Daoy (cell line): ENCODE results near the gene MVD. TPM values are rescaled to one million over a fixed set of nuclear protein-coding genes. Genes with fewer than 3 reads are reported as not detected.

Experiments
- DNase-seq: peaks from one replicate; pipeline ENCODE4 v3.0.0-alpha.2; 2015; ENCODE audit warnings: low read depth
- total RNA-seq: library from RNA; depleted of rRNA; stranded (reverse); fragments of >200 nt; shearing (Covaris generic); gene quantifications from 2 replicates; pipeline ENCODE4 v1.2.3, GENCODE V29; 2014

The MVD gene
- total RNA-seq, 1 experiment from 2014 or later: 27.3 TPM

DNA sequence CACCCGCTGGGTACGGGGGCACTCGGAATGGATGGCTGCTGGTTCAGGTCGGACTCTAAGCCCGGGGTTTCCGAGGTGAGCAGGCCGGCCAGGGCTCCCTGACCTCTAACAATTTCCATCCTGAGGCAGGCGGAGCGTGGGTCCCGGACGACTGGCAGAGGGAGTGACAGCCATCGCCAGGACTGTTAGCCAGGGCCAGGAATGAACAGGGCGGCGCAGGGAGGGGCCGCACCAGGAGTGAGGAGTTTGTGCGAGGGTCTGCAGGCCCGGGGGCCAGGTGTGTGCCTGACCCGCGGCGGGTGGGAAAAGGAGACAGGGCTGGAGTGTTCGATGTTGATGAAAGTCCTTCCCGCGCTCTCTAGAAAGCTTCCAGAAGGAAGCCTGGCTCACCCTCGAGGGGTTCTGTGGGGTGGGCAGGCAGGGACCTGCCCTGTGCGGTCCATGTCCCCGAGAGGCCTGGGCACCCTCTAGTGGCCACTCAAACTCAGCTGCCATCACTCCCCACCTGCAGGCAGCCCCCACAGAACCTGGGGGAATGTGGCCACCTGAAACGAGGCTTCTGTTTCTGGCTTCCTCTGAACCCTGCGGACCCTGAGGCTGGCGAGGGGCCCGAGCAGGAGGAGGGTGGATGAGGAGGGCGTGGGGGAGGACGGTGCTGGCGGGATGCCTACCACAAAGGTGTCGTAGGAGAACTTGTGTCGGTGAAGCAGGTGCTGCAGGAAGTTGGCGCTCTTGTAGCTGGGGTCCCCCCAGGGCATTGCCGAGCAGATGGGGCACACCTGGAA is 35.1 kb upstream of the MVD start:
- DNase-seq: no peak

DNA sequence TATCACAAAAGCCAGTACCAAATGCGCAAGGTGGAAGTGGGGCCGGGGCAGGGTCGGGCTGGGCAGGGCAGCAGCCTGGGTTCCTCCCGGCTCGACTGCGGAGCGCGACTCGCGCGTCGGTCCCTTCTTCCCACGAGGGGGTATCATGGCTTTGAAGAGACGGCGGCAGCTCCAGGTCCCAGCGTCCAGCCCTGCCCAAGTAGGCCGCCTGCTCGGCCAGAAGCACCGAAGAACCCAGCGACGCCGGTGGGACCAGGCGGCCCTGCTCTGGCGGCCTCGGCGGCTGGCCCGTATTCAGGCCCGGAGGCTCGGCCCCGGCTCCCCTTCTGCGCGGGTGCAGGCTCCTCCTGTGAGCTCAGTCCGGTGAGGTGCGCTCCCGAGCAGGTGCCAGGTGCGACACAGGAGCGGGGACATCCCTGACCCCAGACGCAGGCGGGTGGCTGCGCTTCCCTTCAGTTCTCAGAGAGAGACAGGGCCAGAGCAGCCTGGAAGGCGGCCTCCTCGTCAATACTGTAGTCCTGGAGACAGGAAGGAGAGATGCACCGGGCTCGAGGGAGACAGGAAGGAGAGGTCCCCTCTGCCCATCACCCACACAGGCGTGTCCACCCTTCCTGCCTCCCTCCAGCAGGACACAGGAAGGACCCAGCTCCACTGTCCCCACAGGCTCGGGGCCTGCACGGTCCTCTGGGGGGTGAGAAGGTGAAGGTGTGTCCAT is 34.4 kb upstream of the MVD start:
- no peak for DNase-seq

DNA sequence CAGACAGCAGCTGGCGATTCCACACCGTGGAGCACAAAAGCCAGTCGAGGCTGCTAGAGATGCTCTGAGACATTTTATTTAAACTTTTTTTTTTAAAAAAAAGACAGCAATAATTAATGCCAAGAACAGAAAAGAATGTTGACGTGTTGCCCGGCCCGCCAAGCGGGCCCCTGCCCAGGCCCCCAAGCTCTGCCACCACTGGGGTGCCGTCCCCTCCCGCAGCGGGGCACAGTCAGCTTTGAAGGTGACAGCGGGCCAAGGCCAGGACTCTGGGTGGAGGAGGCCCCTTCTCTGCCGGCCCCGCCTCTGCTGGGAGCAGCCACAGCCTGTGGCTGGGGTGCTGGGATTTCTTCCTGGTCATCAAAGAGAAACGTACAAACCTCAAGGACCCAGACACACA is 33.5 kb upstream of the MVD start:
- DNase-seq: no peak

DNA sequence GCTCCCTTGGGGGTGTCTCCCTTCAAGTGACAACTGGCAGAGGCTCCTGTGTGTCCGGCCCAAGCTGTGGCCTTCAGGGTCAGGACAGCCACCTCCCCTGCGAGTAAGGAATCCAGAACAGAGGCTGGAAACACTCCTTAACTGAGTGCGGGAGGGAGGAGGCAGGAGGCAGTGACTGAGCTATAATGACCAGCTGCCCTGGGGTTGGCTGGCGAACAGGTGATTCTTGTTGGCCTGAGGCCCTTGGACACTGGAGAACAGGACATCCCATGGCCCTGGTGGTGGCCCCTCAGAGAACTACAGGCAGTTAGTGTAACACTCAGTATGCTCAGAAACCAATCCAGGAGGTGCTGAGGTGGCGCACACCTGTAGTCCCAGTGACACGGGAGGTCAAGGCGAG is 32.9 kb upstream of the MVD start:
- no peak for DNase-seq

DNA sequence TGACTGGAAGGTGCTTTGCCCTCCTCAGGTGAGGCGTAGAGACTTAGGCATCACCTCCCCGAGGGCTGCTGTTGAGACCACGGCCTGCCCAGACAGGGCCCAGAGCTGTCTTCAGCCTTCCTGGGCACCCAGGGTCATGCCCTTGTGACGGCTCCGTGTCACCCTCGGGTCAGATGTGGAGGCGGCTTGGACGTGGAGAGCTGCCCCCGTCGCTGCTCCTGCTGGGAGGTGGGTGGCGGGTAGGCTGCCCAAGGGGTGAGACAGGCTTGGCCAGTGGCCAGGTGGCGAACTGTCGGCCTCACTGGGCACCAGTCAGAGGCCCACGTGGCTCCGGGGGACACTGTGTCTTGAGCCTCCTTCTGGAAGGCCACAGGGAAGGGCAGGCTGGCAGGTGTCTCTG is 32.3 kb upstream of the MVD start:
- no peak for DNase-seq

DNA sequence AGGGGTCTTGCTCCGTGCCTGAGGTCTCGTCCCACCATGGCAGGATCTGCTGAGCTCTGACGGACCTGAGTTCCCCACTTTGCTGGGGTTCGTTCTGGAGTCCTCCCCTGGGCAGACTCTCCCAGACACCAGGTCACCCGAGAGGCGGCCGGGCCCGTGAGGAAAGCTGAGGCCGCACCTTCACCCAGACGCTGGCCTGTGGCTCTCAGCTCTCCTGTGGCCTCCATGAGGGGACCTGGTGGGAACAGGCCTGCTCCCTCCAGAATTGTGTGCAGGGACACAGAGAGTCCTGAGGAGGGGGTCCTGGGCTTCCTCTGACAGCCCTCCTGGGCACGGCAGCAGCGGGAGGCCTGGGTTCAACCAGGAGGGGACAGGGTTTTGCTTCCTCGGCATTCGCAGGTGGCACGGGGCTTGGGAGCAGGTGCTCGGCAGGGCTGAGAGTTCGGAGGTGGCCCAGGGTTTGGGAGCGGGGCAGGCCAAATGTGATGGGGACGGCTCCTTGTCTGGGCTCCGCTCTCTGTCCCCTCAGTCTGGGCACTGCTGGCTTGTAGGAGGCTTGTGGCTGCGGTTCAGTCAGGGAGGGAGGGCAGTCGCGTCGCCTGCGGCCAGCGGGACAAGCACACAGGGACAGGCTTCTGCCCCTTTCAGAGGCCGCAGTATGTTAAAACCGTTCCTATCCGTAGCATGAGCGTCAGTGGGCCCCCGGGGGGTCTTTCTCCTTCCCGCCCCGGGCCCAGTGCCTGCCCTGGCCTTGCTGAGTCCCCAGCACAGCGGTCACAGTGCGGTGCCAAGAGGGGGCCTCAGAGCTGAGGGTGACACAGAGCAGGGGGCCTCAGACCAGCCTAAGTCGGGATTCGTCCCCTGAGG is 31.6 kb upstream of the MVD start:
- DNase-seq: no peak

DNA sequence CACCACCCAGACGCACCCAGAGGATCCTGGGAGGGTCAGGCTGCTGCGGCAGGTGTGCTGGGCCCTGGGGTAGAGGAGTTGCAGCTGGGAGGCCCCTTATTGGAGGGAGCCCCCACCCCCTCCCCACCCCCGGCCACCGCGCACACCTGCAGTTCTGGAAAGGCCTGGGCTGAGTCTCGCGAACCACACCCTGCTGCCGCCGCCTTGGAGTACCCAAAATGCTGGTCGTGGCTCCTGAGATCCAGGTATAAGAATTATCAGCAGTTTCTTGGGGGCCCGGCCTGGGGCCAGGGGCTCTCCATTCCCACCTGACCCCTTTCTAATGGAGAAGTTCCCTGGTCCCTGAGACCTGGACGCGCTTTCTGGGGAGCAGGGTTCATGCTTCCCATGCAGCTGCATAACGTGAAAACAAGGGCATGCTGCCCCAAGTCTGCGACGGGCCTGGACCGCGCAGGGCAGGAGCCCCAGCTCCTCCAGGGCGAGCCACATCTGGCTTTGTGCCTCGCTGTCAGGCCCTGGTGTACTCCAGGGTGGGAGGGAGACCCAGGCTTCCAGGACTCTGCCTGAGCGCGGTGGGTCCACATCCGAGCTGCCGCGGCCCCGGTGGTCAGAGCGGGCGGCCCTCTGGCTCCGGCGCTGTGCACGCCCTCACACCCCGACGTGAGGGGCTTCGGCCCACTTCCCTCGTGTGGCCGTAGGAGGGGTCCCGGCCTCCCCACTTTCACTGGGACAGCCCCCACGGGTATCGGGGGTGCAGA is 30.7 kb upstream of the MVD start:
- DNase-seq: no peak

DNA sequence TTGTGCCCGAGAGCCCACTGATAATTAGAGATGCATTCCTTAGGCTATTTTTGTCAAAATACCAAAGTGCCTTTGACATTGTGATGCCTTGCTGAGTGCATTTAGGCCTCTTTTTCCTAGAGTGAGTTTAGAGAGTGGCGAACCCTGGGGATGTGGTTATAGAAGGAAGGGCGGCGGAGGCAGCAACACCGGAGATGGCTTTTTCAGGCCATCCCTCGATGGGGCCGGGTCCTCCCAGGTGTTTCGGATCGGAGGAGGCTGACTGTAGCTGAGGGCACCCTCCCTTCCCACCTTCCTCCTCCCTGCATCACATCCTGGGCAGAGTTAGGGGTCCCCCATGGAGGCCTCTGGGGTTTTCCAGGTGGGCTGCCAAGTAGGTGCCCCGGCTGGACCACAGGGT is 30.0 kb upstream of the MVD start:
- DNase-seq: no peak

DNA sequence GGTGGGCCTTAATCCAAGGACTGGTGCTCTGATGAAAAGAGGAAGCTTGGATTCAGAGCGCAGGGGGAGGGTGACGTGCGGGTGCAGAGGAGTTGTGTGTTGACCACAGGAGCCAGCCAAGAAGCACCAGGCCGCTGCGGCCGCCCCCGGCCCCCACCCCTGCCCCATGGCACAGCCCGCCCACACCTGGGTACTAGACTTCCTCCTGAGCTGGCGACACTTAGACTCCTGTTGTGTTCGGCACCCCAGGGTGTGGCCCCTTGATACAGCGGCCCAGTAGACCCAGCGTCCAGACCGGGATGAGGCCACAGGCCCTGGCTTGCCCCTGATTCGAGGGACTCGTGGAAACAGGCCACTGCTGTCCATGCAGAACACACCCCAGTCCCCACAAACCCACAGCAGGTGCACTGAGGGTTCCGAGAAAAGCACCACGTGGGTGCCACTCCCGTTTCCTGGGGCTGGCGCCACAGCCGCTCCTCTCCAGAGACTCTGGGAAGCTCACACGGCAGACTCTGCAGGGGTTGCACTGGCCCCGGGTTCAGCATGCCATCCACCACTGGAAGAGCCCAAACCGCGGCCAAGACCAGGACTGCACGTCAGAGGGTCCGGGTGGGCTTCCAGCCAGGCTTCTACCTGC is 29.2 kb upstream of the MVD start:
- no peak for DNase-seq

DNA sequence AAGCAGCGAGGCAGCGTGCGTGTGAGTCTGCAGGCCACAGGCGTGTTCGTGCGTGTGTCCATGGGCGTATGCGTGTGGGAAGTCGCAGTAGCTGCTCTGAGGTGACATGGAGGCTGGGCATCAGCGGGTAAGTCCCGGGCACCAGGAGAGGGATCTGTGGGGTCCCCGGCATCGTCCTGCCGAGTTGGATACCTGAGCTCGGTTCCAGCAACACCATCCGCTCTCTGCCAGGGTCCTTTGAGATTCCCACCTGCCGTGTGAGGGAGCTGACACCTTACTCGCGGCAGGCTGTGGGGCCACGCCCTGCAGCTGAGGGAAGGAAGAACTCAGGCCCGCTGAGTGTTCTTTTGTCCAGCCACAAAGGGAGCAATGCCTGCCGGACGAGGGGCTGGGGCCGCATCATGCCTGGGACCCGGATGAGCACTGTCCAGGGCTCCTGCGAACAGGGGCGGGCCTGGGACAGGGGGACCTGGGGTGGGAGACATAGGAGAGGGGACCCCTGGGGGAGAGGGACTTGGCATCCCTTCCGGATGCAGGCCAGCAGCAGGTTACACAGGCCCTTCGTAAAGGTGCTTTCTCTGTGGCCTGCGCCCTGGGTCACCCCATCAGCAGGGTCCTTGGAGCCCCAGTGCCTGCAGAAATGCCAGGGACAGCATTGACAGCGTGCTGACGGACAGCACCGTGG is 28.4 kb upstream of the MVD start:
- no peak for DNase-seq

DNA sequence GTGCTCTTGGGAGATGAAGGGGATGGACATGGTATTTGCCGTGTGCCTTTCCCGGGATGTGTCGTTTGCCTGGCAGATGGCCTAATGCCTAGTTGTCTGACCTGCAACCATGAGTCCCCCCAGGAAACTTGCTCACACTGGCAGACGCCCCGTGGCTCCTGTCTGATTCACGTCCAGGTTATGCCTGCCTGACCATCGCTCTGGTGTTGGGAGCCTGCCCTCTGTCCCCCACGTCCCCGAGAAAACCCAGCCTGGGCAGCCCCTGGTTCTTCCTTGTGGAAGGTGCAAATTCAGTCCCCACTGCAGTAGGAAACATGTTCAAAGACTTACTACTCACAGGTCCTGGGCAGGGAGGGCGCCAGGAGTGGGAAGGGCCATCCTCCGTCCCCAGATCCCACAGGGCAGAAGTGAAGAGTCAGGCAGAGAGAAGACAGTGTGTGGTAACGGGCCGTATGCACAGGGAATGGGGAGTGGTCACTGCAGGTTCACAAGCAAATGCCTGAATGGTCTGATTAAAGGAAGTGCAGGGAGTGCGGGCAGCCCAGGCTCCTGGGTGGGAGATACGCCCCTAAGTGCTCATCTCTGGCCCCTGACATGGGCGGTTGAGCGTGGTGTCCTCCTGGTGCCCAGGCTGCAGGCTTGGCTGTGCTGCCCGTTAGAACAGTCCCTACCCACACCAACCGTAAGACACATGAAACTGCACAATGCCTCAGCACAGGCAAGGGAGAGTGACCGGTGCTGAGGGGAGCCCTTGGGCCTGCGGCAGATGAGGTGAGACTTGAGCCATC is 27.6 kb upstream of the MVD start:
- DNase-seq: no peak

DNA sequence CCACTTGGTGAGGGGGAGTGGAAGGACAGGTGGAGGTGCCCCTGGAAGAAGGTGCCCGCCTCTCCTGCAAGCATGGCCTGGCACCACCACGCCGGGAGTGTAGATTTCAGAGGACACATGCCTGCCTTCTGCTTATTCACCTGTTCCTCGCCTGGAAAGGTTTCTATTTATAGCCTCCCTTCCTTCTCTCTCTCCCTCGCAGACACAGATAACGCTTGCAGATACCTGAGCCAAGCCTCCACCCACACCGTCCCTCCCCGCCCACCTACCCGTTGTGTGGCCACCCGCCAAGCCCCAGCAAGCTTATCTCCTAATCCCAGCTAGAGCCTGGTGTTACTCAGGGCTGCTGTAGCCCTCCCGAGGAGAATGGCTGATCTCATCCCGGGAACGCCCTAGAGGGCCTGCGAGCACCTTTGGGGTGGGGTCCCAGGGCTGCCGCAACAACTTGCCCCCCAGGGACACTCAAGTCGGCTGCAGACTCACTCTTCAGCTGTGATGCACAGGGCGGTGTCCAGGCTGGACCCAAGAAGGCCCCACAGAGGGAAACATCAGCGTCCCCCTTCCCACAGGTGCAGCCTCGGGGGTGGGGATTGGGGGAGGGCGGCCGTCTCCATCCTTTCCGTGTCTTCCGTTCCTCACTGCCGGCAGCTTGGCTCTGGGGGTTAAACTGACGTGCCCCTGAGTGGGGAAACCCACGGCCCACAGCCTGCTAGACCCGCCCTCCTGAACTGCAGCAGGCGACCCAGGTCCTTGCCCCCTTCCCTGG is 25.3 kb upstream of the MVD start:
- DNase-seq: peak; percentile 53

DNA sequence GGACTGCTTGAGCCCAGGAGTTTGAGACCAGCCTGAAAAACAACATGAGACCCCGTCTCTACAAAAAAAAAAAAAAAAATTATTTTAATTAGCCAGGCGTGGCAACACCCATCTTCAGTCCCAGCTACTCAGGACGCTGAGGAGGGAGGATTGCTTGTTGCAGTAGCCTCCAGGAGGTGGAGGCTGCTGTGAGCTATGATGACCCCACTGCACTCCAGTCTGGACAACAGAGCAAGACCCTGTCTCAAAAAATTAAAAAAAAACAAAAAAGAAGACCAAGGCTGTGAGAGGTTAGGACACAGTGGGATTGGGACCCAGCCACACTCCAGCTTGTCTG is 24.8 kb upstream of the MVD start:
- no peak for DNase-seq

DNA sequence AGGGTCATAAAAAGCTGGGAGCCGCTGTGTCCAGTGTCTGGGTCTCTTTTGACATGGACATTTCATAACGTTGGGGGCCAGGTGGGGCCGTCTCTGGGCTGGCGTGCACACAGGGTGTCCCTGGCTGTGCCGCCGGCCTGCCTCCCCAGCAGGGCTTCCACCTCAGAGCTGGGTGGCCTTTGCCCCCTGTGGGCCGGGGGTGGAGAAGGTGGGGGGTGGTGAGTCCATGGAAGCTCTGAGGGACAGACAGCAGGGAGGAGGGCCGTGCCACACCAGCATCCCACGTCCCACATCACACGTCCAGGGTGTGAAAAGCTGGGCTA is 24.3 kb upstream of the MVD start:
- DNase-seq: no peak

DNA sequence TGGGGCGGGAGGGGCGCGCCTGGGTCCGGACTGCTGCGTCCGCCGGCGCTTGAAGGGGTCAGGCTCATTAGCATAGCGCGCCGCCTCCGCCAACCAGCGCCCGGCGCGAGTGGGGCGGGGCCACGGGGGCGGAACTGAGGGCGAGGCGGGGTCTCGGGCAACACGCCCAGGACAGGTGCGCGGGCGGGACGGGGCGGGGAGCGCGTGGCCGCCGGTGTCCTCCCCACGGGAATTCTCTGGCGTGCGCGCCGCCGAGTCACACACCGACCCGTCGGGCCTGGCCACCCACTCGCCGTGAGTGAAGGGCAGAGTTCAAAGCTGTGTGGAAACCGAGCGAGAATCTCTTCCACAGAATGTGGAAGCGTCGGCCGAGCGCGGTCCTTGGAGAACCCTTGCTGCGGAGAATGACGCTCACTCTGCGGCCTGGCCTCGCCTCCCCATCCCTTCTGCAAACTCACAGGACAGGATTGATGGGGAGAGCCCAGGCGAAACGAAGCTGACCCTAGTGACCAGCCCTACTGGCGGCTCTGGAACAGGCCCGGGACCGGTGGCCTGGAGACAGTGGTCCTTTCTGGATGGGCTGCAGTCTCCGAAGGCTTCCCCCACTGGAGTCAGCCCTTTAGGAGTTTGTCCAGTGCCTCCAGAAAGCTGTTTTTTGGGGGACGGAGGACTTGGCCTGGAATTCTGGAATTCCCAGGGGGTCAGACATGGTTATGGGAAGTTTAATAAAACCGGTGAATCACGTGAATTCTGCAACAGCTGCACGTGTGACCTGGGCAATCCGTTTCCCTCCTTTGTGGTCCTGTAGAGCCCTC is 23.8 kb upstream of the MVD start, which contains the start of gene SNAI3:
SNAI3 (minus strand) TSS at position 69 of the 815 bp plus-strand sequence. CDS start 101 bp downstream, outside the sequence.
- peak; percentile 82 for DNase-seq

DNA sequence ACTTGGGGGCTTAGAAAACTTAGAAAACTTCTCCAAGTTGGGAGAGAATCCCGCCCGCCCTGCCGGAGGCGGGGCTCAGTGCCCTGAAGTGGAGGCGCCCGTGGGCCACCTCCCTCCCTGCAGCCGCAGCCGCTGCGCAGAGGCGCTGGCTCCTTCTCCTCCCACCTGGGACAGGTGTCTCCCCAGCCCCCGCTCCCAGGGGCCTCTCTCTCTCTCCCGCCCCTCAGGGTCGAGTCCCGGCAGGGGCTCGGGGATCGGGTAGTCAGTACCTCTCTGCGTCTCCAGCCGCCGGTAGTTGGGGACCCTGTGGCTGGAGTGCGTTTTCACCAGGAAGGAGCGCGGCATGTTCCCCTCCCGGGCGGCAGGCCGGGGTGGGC is 23.2 kb upstream of the MVD start:
- no peak for DNase-seq

DNA sequence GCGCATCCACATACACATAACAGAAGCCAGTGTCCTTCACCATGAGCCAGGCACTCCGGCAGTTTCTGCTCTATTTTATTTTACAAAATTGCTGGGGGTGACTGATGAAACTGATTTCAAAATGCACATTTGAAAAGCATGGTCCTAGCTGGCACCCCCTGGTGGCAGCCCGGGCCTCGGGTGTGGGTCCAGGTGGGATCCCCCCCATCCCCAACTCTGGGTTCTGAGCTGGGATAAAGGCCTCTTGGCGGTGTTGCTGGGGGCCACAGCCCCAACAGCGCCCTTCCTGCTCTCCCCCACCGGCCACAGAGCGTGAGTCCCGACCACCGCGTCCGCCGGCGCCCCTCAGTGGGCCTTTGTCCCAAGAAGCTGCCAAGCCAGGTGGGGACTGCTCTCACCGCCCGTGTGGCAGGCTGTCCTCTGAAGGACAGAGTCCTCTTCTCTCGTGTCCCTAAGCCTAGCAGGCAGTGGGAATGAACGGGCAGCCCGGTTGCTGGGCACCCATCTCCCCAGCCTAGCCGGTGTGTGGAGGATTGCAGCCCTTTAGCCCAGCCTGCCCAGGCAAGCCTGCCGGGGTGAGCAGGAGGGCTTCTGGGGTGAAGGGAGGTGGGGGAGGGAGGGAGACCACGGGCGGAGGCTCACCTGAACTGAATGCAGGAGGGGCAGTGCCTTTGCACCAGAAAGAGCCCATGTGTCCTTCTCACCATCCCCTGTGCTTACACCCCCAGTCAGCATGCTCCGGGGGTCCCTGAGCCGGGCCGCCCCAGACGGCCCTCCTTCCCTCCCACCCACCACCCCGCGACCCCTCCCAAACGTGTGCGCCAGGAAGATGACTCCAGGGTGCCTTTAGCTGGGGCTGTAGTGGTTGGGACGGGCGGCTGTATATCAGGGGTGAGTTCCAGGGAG is 22.5 kb upstream of the MVD start:
- DNase-seq: peak; percentile 63
